ENCODE measurements around the gene SPATS2L. TPM values are rescaled to one million over a fixed set of nuclear protein-coding genes. Genes with fewer than 3 reads are reported as not detected.

The SPATS2L gene
- total and polyA plus RNA-seq, 2 donors (not counting 1 experiment from before 2014, with no cell fraction given): 0.27 to 0.44 TPM

DNA sequence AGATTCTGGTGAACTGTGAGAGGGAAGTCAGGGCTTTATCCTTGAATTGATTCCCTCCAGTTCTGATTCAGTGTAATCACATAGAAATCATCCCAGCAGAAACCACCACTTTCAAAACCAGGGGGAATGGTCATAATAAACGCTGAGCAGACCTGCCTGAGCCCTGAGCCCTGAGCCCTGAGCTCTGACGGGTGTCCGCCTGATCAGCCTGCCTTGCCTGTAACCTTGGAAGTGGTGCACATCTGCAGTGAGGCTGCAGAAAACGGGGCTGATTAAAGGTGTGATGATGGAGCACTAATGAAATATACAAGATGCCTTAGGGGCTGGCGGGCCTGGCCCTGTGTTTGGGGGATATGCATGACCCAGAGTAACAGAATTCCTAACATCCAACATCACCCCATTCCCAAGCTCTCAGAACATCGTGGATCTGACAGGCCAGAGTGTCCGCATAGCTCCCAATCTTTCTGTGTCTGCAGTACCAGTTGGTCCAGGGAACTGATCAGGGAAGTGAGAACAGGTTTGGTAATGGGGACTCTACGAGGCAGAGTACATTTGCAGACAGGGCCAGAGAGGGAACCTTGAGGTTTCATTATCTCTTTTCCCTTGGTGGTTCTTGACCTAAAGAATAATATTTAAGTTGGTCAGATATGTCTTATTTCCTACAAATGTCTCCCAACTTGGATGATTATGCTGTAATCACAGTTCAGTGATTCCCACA, 165.6 kb downstream of the SPATS2L start:
- DNase-seq: no peak
- H3K4me3 ChIP-seq (ENCODE audit: control extremely low read depth in 1 of 5, extremely low read depth in 1 of 5, insufficient read depth in 1 of 5, low read depth in 2 of 5, low read length in 4 of 5): no peak overlapping the region
- ChIA-PET CTCF (interaction anchor here (1.2 to 3.5 kb wide), 8 partner anchors 9 to 498 kb away, joined by 3 to 35 read pairs (median 8); no protein-coding TSS in a partner anchor), POLR2A (interaction anchor here (0.6 kb wide), 1 partner anchor 654 kb away, joined by 3 read pairs; no protein-coding TSS in a partner anchor)
- Mint-ChIP-seq H3K4me1 (peaks cover 14% of the 10 kb centered on the region), H3K9me3 (ENCODE audit: insufficient read depth) (no peaks in the 10 kb centered on the region), H3K4me3 (no peak overlapping the region), H3K27me3 (no peaks in the 10 kb centered on the region), H3K27ac (no peak overlapping the region)
- no peak overlapping the region for H3K27ac ChIP-seq (ENCODE audit: low read length in 2 of 2)
- WGBS (ENCODE audit: insufficient coverage): 84% methylated on average over 6 of the region's 8 CpGs
- H3K9me3 ChIP-seq (ENCODE audit: control extremely low read depth in 1 of 3, control insufficient read depth in 2 of 3, insufficient read depth in 1 of 3, low read length in 2 of 3): no peaks in the 10 kb centered on the region
- no peaks in the 10 kb centered on the region for H3K36me3 ChIP-seq (replicated peaks in 1 of 2; ENCODE audit: control extremely low read depth in 1 of 2, control insufficient read depth in 1 of 2, extremely low read depth in 1 of 2, insufficient read depth in 2 of 2, low read length in 1 of 2)
- no peaks in the 10 kb centered on the region for H3K79me2 ChIP-seq (ENCODE audit: control insufficient read depth, insufficient read depth, low read length)
- H2AFZ ChIP-seq (ENCODE audit: insufficient read depth, low read depth, low read length, poor library complexity, severe bottlenecking): no peak overlapping the region
- no peak for ATAC-seq (ENCODE audit: low read depth)
- peaks cover 4 to 8% of the 10 kb centered on the region in 2 donors for H3K4me1 ChIP-seq (ENCODE audit: control insufficient read depth in 2 of 2, insufficient read depth in 2 of 2, low read length in 2 of 2)
- no peak overlapping the region for H3K4me2 ChIP-seq (replicated peaks; ENCODE audit: low read depth, low read length, poor library complexity, severe bottlenecking)
- H4K20me1 ChIP-seq (ENCODE audit: control insufficient read depth, insufficient read depth, low read length, poor library complexity, severe bottlenecking): no peaks in the 10 kb centered on the region
- H3K9ac ChIP-seq (ENCODE audit: low read length): no peak overlapping the region
- intact Hi-C loops (cut with micrococcal nuclease): loop anchor here (1.0 kb wide), 1 partner anchor 492 kb away; no protein-coding TSS in a partner anchor
- no peak for TF ChIP-seq EZH2 (IDR thresholded peaks at IDR 0.05; ENCODE audit: borderline replicate concordance, insufficient read depth, low read depth, low read length, poor library complexity, severe bottlenecking)
- TF ChIP-seq, protein P1, sequence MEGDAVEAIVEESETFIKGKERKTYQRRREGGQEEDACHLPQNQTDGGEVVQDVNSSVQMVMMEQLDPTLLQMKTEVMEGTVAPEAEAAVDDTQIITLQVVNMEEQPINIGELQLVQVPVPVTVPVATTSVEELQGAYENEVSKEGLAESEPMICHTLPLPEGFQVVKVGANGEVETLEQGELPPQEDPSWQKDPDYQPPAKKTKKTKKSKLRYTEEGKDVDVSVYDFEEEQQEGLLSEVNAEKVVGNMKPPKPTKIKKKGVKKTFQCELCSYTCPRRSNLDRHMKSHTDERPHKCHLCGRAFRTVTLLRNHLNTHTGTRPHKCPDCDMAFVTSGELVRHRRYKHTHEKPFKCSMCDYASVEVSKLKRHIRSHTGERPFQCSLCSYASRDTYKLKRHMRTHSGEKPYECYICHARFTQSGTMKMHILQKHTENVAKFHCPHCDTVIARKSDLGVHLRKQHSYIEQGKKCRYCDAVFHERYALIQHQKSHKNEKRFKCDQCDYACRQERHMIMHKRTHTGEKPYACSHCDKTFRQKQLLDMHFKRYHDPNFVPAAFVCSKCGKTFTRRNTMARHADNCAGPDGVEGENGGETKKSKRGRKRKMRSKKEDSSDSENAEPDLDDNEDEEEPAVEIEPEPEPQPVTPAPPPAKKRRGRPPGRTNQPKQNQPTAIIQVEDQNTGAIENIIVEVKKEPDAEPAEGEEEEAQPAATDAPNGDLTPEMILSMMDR (IDR thresholded peaks at IDR 0.05): no peak
- H3K27me3 ChIP-seq (replicated peaks in 1 of 4; ENCODE audit: control extremely low read depth in 1 of 4, control insufficient read depth in 3 of 4, insufficient read depth in 4 of 4, low read length in 3 of 4): no peaks in the 10 kb centered on the region

DNA sequence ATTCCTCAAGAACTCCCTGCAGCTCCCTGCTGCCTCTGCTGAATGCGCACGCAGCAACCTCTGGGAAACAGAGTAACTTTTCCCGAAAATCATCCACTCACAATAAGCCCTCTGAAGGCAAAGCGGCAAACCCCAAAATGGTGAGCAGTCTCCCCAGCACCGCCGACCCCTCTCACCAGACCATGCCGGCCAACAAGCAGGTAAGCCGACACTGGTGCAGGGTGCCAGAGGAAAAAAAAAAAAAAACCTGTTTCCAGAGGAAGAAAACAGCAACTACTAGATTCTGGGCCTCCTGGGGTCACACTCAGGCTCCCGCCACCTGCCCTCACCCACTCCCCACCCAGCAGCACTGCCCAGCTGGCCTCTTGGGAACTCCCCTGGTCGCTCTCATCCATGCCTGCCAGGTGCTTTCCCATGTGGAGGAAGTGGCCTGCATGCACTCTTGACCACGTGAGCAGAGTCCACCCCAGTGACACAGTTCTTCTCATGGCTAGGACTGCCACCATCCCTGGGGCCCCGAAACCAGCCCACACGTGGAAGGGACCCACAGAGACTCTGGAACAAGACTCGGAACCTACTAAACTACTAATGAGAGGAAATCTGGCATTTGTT, 166.5 kb downstream of the SPATS2L start:
- Histone ChIP-seq H3K27ac (ENCODE audit: low read length in 2 of 2) (no peak overlapping the region), H3K36me3 (replicated peaks in 1 of 2; ENCODE audit: control extremely low read depth in 1 of 2, control insufficient read depth in 1 of 2, extremely low read depth in 1 of 2, insufficient read depth in 2 of 2, low read length in 1 of 2) (no peaks in the 10 kb centered on the region), H3K4me3 (ENCODE audit: control extremely low read depth in 1 of 5, extremely low read depth in 1 of 5, insufficient read depth in 1 of 5, low read depth in 2 of 5, low read length in 4 of 5) (no peak overlapping the region), H3K27me3 (replicated peaks in 1 of 4; ENCODE audit: control extremely low read depth in 1 of 4, control insufficient read depth in 3 of 4, insufficient read depth in 4 of 4, low read length in 3 of 4) (no peaks in the 10 kb centered on the region), H4K20me1 (ENCODE audit: control insufficient read depth, insufficient read depth, low read length, poor library complexity, severe bottlenecking) (no peaks in the 10 kb centered on the region), H3K79me2 (ENCODE audit: control insufficient read depth, insufficient read depth, low read length) (no peaks in the 10 kb centered on the region), H3K9me3 (ENCODE audit: control extremely low read depth in 1 of 3, control insufficient read depth in 2 of 3, insufficient read depth in 1 of 3, low read length in 2 of 3) (no peaks in the 10 kb centered on the region), H3K4me2 (replicated peaks; ENCODE audit: low read depth, low read length, poor library complexity, severe bottlenecking) (no peak overlapping the region), H3K9ac (ENCODE audit: low read length) (no peak overlapping the region), H3K4me1 (ENCODE audit: control insufficient read depth in 2 of 2, insufficient read depth in 2 of 2, low read length in 2 of 2) (peaks cover 4 to 8% of the 10 kb centered on the region in 2 donors), H2AFZ (ENCODE audit: insufficient read depth, low read depth, low read length, poor library complexity, severe bottlenecking) (no peak overlapping the region)
- Mint-ChIP-seq H3K9me3 (ENCODE audit: insufficient read depth) (no peaks in the 10 kb centered on the region), H3K4me3 (no peak overlapping the region), H3K27ac (no peak overlapping the region), H3K27me3 (no peaks in the 10 kb centered on the region), H3K4me1 (peaks cover 9% of the 10 kb centered on the region)
- no peak for DNase-seq
- intact Hi-C loops (cut with micrococcal nuclease): no loop called here
- WGBS (ENCODE audit: insufficient coverage): 91% methylated on average over 12 of the region's 14 CpGs
- ATAC-seq (ENCODE audit: low read depth): no peak
- ChIA-PET CTCF (interaction anchor here (1.4 to 3.5 kb wide), 4 partner anchors 10 to 493 kb away, joined by 4 to 35 read pairs (median 14); no protein-coding TSS in a partner anchor), POLR2A (no interaction called here)
- TF ChIP-seq, protein P1 (IDR thresholded peaks at IDR 0.05): no peak
- TF ChIP-seq EZH2 (IDR thresholded peaks at IDR 0.05; ENCODE audit: borderline replicate concordance, insufficient read depth, low read depth, low read length, poor library complexity, severe bottlenecking): no peak
